HepG2 (cell line): ENCODE results near the gene CLDN4. TPM values are rescaled to one million over a fixed set of nuclear protein-coding genes. Genes with fewer than 3 reads are reported as not detected.

Source experiments
- ATAC-seq: fragments of 200-7000 bp; cut with Tn5 transposase; 3 replicates; pipeline ENCODE4 v1.9.1; 2020; ENCODE audit warnings: mild to moderate bottlenecking, moderate library complexity
- BruUV-seq: library from RNA; stranded (reverse); fragments of 400-500 nt; replicated peaks from 2 replicates; lab custom pipeline; 2021; lab: Mats Ljungman, UMichigan
- CTCF ChIA-PET: fragments of 300-600 bp; formaldehyde crosslinking; extraction: SDS; loops from one replicate; lab custom pipeline; 2021; ENCODE audit warnings: low total read pairs, inconsistent platforms, low intra/inter-chr PET ratio; lab: Yijun Ruan, JAX
- POLR2A ChIA-PET: fragments of 350-600 bp; sonication (Branson Sonifier 250); formaldehyde crosslinking; loops from one replicate; lab custom pipeline; 2020; ENCODE audit warnings: antibody characterized with exemption, inconsistent platforms; lab: Yijun Ruan, JAX
- DNase-seq: peaks from one replicate; pipeline ENCODE4 v3.0.0-alpha.2; 2015; ENCODE audit warnings: low spot score
- FAIRE-seq: peaks from 3 replicates; lab custom pipeline; 2011; peaks lifted over from hg19 to GRCh38; lab: Jason Lieb, UNC
- H2AFZ ChIP-seq: one replicate; pipeline ENCODE4 v1.6.1; 2011; ENCODE audit warnings: low read length, inconsistent platforms
- H3K27ac ChIP-seq: fragments of 300-600 bp; 3 replicates; pipeline ENCODE4 v1.8.0; 2011; ENCODE audit warnings: mixed run types, mild to moderate bottlenecking, mixed read lengths, low read length, inconsistent platforms; ENCODE audit not compliant: insufficient read depth; ENCODE audit errors: extremely low read length
- H3K27me3 ChIP-seq, 2 experiments: fragments of 200-600 bp in 1 of 2; 2 replicates in 1 of 2; 3 replicates in 1 of 2; pipeline versions ENCODE4 v1.6.0 to v1.8.0; 2011; ENCODE audit warnings: low read length in 2 of 2, mild to moderate bottlenecking in 2 of 2, moderate library complexity in 2 of 2, inconsistent platforms in 1 of 2; ENCODE audit not compliant: insufficient read depth in 2 of 2, control insufficient read depth in 1 of 2
- H3K36me3 ChIP-seq, 2 experiments: fragments of 200-600 bp in 1 of 2; replicated peaks in 1 of 2; 2 replicates in 1 of 2; 3 replicates in 1 of 2; pipeline versions ENCODE4 v1.5.1 to v1.8.0; 2011; ENCODE audit warnings: low read length in 2 of 2, inconsistent platforms in 1 of 2; ENCODE audit not compliant: insufficient read depth in 2 of 2, control insufficient read depth in 1 of 2
- H3K4me1 ChIP-seq: 2 replicates; pipeline ENCODE4 v1.5.1; 2012; ENCODE audit warnings: low read length, inconsistent platforms; ENCODE audit not compliant: insufficient read depth
- H3K4me2 ChIP-seq: 2 replicates; pipeline ENCODE4 v1.6.0; 2011; ENCODE audit warnings: low read depth, low read length, inconsistent platforms
- H3K4me3 ChIP-seq, 3 experiments: fragments of 200-600 bp in 1 of 3; sonication (generic), shearing (Covaris generic) in 1 of 3; replicated peaks in 1 of 3; 2 replicates each; pipeline ENCODE4 v1.5.1; 2011 to 2016; ENCODE audit warnings: low read length in 3 of 3, inconsistent platforms in 2 of 3, low read depth in 2 of 3, mild to moderate bottlenecking in 2 of 3, control low read depth in 1 of 3, mixed read lengths in 1 of 3; ENCODE audit not compliant: insufficient read depth in 1 of 3
- H3K79me2 ChIP-seq: one replicate; pipeline ENCODE4 v1.6.1; 2011; ENCODE audit warnings: low read length, inconsistent platforms; ENCODE audit not compliant: insufficient read depth
- H3K9ac ChIP-seq: 2 replicates; pipeline ENCODE4 v1.6.0; 2011; ENCODE audit warnings: mild to moderate bottlenecking, low read depth, low read length, inconsistent platforms; ENCODE audit not compliant: insufficient read depth
- H3K9me3 ChIP-seq: 2 replicates; pipeline ENCODE4 v1.5.1; 2012; ENCODE audit warnings: mild to moderate bottlenecking, low read length
- H4K20me1 ChIP-seq: 2 replicates; pipeline ENCODE4 v1.6.0; 2011; ENCODE audit warnings: inconsistent platforms, mild to moderate bottlenecking, low read length, moderate library complexity; ENCODE audit not compliant: insufficient read depth
- KDM6A ChIP-seq: IDR thresholded peaks from 2 replicates; pipeline ENCODE4 v1.6.1; 2016; ENCODE audit warnings: low read depth
- SALL1 ChIP-seq: sonication (generic); formaldehyde crosslinking; IDR thresholded peaks from 2 replicates; pipeline ENCODE4 v1.8.0; 2022; ENCODE audit warnings: mild to moderate bottlenecking, missing genetic modification reagents
- SRY ChIP-seq: sonication (generic); formaldehyde crosslinking; IDR thresholded peaks from 2 replicates; pipeline ENCODE4 v1.8.0; 2022; ENCODE audit warnings: mild to moderate bottlenecking, missing genetic modification reagents
- ZNF777 ChIP-seq: sonication (generic); formaldehyde crosslinking; IDR thresholded peaks from 2 replicates; pipeline ENCODE4 v1.4.0; 2020; ENCODE audit warnings: missing genetic modification reagents
- WGBS: methylation state at CpG from one replicate; pipeline ENCODE4 v1.1.6; 2017; ENCODE audit warnings: low lambda C conversion rate; 5-methylcytosine and 5-hydroxymethylcytosine counted together
- in situ Hi-C: cut with HindIII; loops from 2 replicates; pipeline ENCODE4 v1.10.0; 2017; ENCODE audit warnings: low pct_unique_long_range_greater_than_20kb; ENCODE audit not compliant: extremely low pct_ligation_motif_present
- intact Hi-C: fragments of 100-400 bp; cut with micrococcal nuclease; formaldehyde crosslinking; loops from one replicate; pipeline ENCODE4 v1.10.0; 2022; ENCODE audit not compliant: unreplicated experiment
- polyA plus RNA-seq, 8 experiments: library from polyadenylated mRNA; depleted of rRNA in 3 of 8; stranded (reverse) in 7 of 8; unstranded in 1 of 8; fragments of >200 nt; fragmentation: Illumina TruSeq in 4 of 8; extraction: Trizol in 4 of 8; gene quantifications; 2 replicates each; pipeline versions ENCODE4 v1.2.1 to v1.2.3, GENCODE V29; 2011 to 2016; ENCODE audit warnings: low read depth in 4 of 8, missing spikeins in 1 of 8, mixed read lengths in 1 of 8; ENCODE audit not compliant: insufficient read depth in 1 of 8
- total RNA-seq, 5 experiments: library from RNA; depleted of rRNA; stranded (reverse); fragments of >200 nt; fragmentation: Illumina TruSeq; extraction: Trizol; gene quantifications; 2 replicates each; pipeline ENCODE4 v1.2.3, GENCODE V29; 2016; ENCODE audit warnings: low read depth in 1 of 5
- TF ChIP-seq, protein P1 (sequence below), 2 experiments: sonication (generic) in 1 of 2; formaldehyde crosslinking in 1 of 2; IDR thresholded peaks; 2 replicates each; pipeline versions ENCODE4 v1.6.1 to v1.9.0; 2014 to 2022; ENCODE audit warnings: antibody characterized with exemption in 1 of 2, borderline replicate concordance in 1 of 2, inconsistent platforms in 1 of 2, low read depth in 1 of 2, missing genetic modification reagents in 1 of 2

The CLDN4 gene
- total and polyA plus RNA-seq, 2 of the 13 experiments (the other 11 are each of a cell fraction or from before 2014, with no cell fraction given): 28.2 to 35.7 TPM

DNA sequence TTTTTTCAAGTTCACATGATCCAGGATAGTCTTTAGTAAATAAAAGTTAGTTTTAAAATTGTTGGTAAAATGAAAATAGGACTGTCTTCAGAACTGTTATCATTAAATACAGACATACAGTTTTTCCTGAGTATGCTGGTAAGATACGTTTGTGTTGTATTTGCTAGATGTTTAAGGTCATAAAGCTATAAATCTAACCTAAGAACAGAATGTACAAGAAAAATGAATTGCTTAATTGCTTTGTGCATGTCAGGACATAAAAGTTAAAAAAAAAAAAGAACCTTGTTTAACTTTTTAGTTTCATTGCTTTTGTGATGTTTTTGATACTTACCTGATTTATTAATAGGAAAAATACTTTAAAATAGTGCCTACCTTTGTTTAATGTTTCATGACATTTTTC, 29.2 kb upstream of the CLDN4 start:
- ATAC-seq (no peak), DNase-seq (no peak), FAIRE-seq (no peak)
- no peaks in the 10 kb centered on the region for H4K20me1 ChIP-seq
- no peak overlapping the region for H3K4me3 ChIP-seq
- POLR2A ChIA-PET: no interaction called here
- H3K79me2 ChIP-seq: no peaks in the 10 kb centered on the region
- intact Hi-C loops: no loop called here
- H3K36me3 ChIP-seq: no peaks in the 10 kb centered on the region
- H3K4me2 ChIP-seq: no peak overlapping the region
- in situ Hi-C loops: no loop called here
- 0 out of 5 replicates have a peak, but pooled peaks cover 0 to 2% of the 10 kb centered on the region in 2 experiments for H3K27me3 ChIP-seq
- H2AFZ ChIP-seq: no peak overlapping the region
- no peaks in the 10 kb centered on the region for H3K9me3 ChIP-seq
- no peak overlapping the region for H3K27ac ChIP-seq
- CTCF ChIA-PET: no interaction called here
- TF ChIP-seq ZNF777: no peak
- TF ChIP-seq SALL1 (CRISPR knock-in tag): no peak
- TF ChIP-seq, protein P1, sequence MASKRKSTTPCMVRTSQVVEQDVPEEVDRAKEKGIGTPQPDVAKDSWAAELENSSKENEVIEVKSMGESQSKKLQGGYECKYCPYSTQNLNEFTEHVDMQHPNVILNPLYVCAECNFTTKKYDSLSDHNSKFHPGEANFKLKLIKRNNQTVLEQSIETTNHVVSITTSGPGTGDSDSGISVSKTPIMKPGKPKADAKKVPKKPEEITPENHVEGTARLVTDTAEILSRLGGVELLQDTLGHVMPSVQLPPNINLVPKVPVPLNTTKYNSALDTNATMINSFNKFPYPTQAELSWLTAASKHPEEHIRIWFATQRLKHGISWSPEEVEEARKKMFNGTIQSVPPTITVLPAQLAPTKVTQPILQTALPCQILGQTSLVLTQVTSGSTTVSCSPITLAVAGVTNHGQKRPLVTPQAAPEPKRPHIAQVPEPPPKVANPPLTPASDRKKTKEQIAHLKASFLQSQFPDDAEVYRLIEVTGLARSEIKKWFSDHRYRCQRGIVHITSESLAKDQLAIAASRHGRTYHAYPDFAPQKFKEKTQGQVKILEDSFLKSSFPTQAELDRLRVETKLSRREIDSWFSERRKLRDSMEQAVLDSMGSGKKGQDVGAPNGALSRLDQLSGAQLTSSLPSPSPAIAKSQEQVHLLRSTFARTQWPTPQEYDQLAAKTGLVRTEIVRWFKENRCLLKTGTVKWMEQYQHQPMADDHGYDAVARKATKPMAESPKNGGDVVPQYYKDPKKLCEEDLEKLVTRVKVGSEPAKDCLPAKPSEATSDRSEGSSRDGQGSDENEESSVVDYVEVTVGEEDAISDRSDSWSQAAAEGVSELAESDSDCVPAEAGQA (IDR thresholded peaks at IDR 0.05; ENCODE audit: low read depth): no peak
- TF ChIP-seq, protein P1 (CRISPR knock-in tag; IDR thresholded peaks at IDR 0.05; ENCODE audit: borderline replicate concordance): no peak
- TF ChIP-seq KDM6A (CRISPR knock-in tag): no peak
- TF ChIP-seq SRY (CRISPR knock-in tag): no peak
- no peak overlapping the region for H3K9ac ChIP-seq
- 2% methylated on average over 1 of the region's 1 CpG for whole genome bisulfite sequencing
- no TSS peak for BruUV-seq
- H3K4me1 ChIP-seq: peaks cover 13% of the 10 kb centered on the region
